Sigmoid colon (tissue), 7 donors: ENCODE measurements around the gene MRPL4. TPM values are rescaled to one million over a fixed set of nuclear protein-coding genes. Genes with fewer than 3 reads are reported as not detected.

ENCODE experiments used
- DNase-seq: peaks from one replicate; pipeline ENCODE4 v3.0.0-alpha.2; 2019
- H3K27ac ChIP-seq, 4 donors: fragments of 200-600 bp; sonication (generic); one replicate each; pipeline ENCODE4 v1.5.1; 2016 to 2019; ENCODE audit warnings: mild to moderate bottlenecking in 1 of 4
- H3K27me3 ChIP-seq, 3 donors: fragments of 200-600 bp; sonication (generic); one replicate each; pipeline ENCODE4 v1.5.1; 2019; ENCODE audit warnings: mild to moderate bottlenecking in 1 of 3
- H3K36me3 ChIP-seq, 4 donors: fragments of 200-600 bp; sonication (generic); one replicate each; pipeline ENCODE4 v1.5.1; 2016 to 2019
- H3K4me1 ChIP-seq, 4 donors: fragments of 200-600 bp; sonication (generic); one replicate each; pipeline ENCODE4 v1.5.1; 2017 to 2019
- H3K4me3 ChIP-seq, 4 donors: fragments of 200-600 bp; sonication (generic); one replicate each; pipeline ENCODE4 v1.5.1; 2017 to 2019; ENCODE audit warnings: mild to moderate bottlenecking in 2 of 4, moderate library complexity in 1 of 4
- H3K9me3 ChIP-seq, 4 donors: fragments of 200-600 bp in 3 of 4; sonication (generic) in 3 of 4; one replicate each; pipeline versions ENCODE4 v1.5.1 to v1.6.1; 2013 to 2019
- CTCF ChIP-seq, 4 experiments: fragments of 450-650 bp in 3 of 4; fragments of 200-600 bp in 1 of 4; IDR thresholded peaks; one replicate each; pipeline ENCODE4 v1.5.1; 2016 to 2019; ENCODE audit warnings: antibody characterized with exemption in 4 of 4, mild to moderate bottlenecking in 3 of 4, moderate library complexity in 2 of 4
- EP300 ChIP-seq, 4 donors: sonication (generic); formaldehyde crosslinking; IDR thresholded peaks; one replicate each; pipeline ENCODE4 v1.6.1; 2017; ENCODE audit warnings: antibody characterized with exemption in 4 of 4
- POLR2A ChIP-seq, 2 donors: fragments of 450-650 bp; IDR thresholded peaks; one replicate each; pipeline ENCODE4 v1.6.1; 2016; ENCODE audit warnings: antibody characterized with exemption in 2 of 2, mild to moderate bottlenecking in 2 of 2, moderate library complexity in 2 of 2
- POLR2AphosphoS5 ChIP-seq, 4 donors: sonication (generic); formaldehyde crosslinking; IDR thresholded peaks; one replicate each; pipeline ENCODE4 v1.6.1; 2017; ENCODE audit warnings: antibody characterized with exemption in 4 of 4
- WGBS, 2 donors: extraction: QIAGEN DNeasy Blood & Tissue Kit; methylation state at CpG; one replicate each; pipeline ENCODE4 v1.1.7; 2013; 5-methylcytosine and 5-hydroxymethylcytosine counted together
- intact Hi-C: fragments of 100-400 bp; cut with DNase I; formaldehyde crosslinking; loops from one replicate; pipeline ENCODE4 v1.15.1; 2023
- polyA plus RNA-seq, 3 donors: library from polyadenylated mRNA; stranded (reverse); fragments of 200-250 nt; gene quantifications; one replicate each; pipeline ENCODE4 v1.2.3, GENCODE V29; 2013
- total RNA-seq, 4 donors: library from RNA; depleted of rRNA; stranded (reverse); fragments of >200 nt; gene quantifications; one replicate each; pipeline ENCODE4 v1.1.0, GENCODE V29; 2016
- donor health status: healthy with polysubstance abuse.
- donor health status: Bipolar disorder and iron deficiency.
- donor health status: healthy.

The MRPL4 gene
- total and polyA plus RNA-seq, 7 donors: 37.9 to 85.2 (median 56.7) TPM

GRCh38 chr19:10209315-10209714 lies 42.7 kb upstream of the MRPL4 start:
- intact Hi-C loops: no loop called here
- 65 to 68% methylated on average over 4 of the region's 4 CpGs for WGBS, 2 donors
- no peaks in the 10 kb centered on the region for H3K27me3 ChIP-seq
- H3K9me3 ChIP-seq: no peaks in the 10 kb centered on the region
- no peak for DNase-seq
- no peaks in the 10 kb centered on the region for H3K4me1 ChIP-seq
- no peaks in the 10 kb centered on the region for H3K36me3 ChIP-seq
- H3K4me3 ChIP-seq: no peak overlapping the region
- no peak overlapping the region for H3K27ac ChIP-seq
- no peak for TF ChIP-seq POLR2A (IDR thresholded peaks at IDR 0.05)
- TF ChIP-seq POLR2AphosphoS5 (IDR thresholded peaks at IDR 0.05): no peak
- no peak for TF ChIP-seq CTCF (IDR thresholded peaks at IDR 0.05)
- TF ChIP-seq EP300 (IDR thresholded peaks at IDR 0.05): no peak

- H3K36me3 ChIP-seq: no peaks in the 10 kb centered on the region
- intact Hi-C loops: no loop called here
- TF ChIP-seq POLR2AphosphoS5 (IDR thresholded peaks at IDR 0.05) (no peak), CTCF (IDR thresholded peaks at IDR 0.05) (no peak), EP300 (IDR thresholded peaks at IDR 0.05) (no peak), POLR2A (IDR thresholded peaks at IDR 0.05) (no peak)
These were observed 41.0 kb upstream of the MRPL4 start for GRCh38 chr19:10211061-10211460.

GRCh38 chr19:10211691-10212090 lies 40.3 kb upstream of the MRPL4 start:
- intact Hi-C loops: no loop called here
- WGBS, 2 donors: 82 to 90% methylated on average over 6 of the region's 6 CpGs
- no peak for DNase-seq
- no peak overlapping the region for H3K27ac ChIP-seq
- H3K4me1 ChIP-seq: no peaks in the 10 kb centered on the region
- H3K36me3 ChIP-seq: no peaks in the 10 kb centered on the region
- H3K9me3 ChIP-seq: no peaks in the 10 kb centered on the region
- no peaks in the 10 kb centered on the region for H3K27me3 ChIP-seq
- TF ChIP-seq POLR2AphosphoS5 (IDR thresholded peaks at IDR 0.05): no peak
- TF ChIP-seq EP300 (IDR thresholded peaks at IDR 0.05): no peak
- TF ChIP-seq CTCF (IDR thresholded peaks at IDR 0.05): no peak
- TF ChIP-seq POLR2A (IDR thresholded peaks at IDR 0.05): no peak
- no peak overlapping the region for H3K4me3 ChIP-seq

More at GRCh38 chr19:10211061-10211460, 41.0 kb upstream of the MRPL4 start:
- Histone ChIP-seq H3K9me3 (no peaks in the 10 kb centered on the region), H3K4me1 (no peaks in the 10 kb centered on the region), H3K27me3 (no peaks in the 10 kb centered on the region), H3K27ac (no peak overlapping the region), H3K4me3 (no peak overlapping the region)
- 85 to 89% methylated on average over 4 of the region's 4 CpGs for WGBS, 2 donors
- DNase-seq: no peak

GRCh38 chr19:10214784-10215183 lies 37.2 kb upstream of the MRPL4 start:
- intact Hi-C loops: no loop called here
- Histone ChIP-seq H3K4me3 (no peak overlapping the region), H3K27ac (no peak overlapping the region), H3K36me3 (no peaks in the 10 kb centered on the region), H3K9me3 (no peaks in the 10 kb centered on the region), H3K4me1 (no peaks in the 10 kb centered on the region), H3K27me3 (no peaks in the 10 kb centered on the region)
- no peak for DNase-seq
- 96% methylated on average over 5 of the region's 5 CpGs for WGBS, 2 donors
- TF ChIP-seq CTCF (IDR thresholded peaks at IDR 0.05) (no peak), EP300 (IDR thresholded peaks at IDR 0.05) (no peak), POLR2AphosphoS5 (IDR thresholded peaks at IDR 0.05) (no peak), POLR2A (IDR thresholded peaks at IDR 0.05) (no peak)

GRCh38 chr19:10217085-10217484 lies 34.9 kb upstream of the MRPL4 start:
- intact Hi-C loops: no loop called here
- 85 to 92% methylated on average over 9 of the region's 9 CpGs for WGBS, 2 donors

More at GRCh38 chr19:10217085-10217484, 34.9 kb upstream of the MRPL4 start:
- Histone ChIP-seq H3K27ac (no peak overlapping the region), H3K9me3 (no peaks in the 10 kb centered on the region), H3K27me3 (no peaks in the 10 kb centered on the region), H3K4me3 (no peak overlapping the region), H3K4me1 (no peaks in the 10 kb centered on the region), H3K36me3 (peaks cover 0 to 2% (median 0%) of the 10 kb centered on the region in 4 donors)
- no peak for DNase-seq
- TF ChIP-seq POLR2AphosphoS5 (IDR thresholded peaks at IDR 0.05) (no peak), CTCF (IDR thresholded peaks at IDR 0.05) (no peak), EP300 (IDR thresholded peaks at IDR 0.05) (no peak), POLR2A (IDR thresholded peaks at IDR 0.05) (no peak)
